Activated CD4-positive, alpha-beta T cell treated with anti-CD3 and anti-CD28 coated beads, Interleukin-2, amount 50 U/mL, for 24 hours (primary cell): ENCODE data around the gene PAGE3.

Experiments used
- DNase-seq, 2 donors: peaks; one replicate each; pipeline ENCODE4 v3.0.0-alpha.2; 2020; ENCODE audit warnings: low read depth in 1 of 2, low spot score in 1 of 2

The PAGE3 gene, protein sequence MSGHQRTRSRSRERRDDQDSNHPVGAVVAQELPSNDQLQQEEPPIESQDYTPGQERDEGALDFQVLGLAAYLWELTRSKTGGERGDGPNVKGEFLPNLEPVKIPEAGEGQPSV

DNA sequence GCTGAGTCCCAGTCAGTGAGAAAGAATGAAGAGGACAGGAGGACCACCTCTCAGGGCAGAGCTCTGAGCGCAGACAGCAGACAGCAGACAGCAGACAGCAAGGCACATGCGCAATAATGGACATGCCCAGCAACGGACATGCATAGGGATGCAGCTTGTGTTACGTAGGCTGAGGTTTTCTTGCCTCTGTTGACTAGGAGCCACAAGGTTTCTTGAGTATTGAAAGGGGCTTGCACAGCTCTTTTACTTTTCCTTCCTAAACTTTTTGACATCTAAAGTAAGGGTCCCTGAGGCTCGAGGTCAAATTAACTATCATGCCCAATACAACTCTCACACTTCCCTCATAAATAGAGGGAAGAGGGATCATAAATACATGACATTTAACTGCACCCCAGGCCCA lies at the start of gene PAGE3:
Gene PAGE3, minus strand, starts transcription at position 101 of the 400 bp plus-strand sequence. CDS start 1,013 bp downstream, outside the sequence.
- DNase-seq: no peak

DNA sequence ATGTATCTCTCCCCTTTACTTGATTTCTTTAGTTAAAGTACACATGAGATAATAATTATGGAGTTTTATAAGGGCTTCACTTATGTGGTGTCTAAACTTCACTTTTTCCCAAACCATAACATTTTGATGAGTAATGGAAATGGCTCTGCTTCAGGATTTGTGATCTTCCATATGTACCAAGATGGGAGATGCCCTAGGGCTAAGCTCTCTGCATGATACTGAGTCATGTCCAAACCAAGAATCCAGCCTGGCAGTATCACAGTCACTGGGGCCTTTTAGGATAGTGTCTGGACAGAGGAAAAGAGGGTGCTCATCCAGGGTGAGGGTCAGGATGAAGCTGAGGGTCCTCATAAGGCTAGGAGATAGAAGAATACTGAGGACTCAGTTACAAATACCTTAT lies 47.9 kb upstream of the PAGE3 start:
- DNase-seq: no peak

- no peak for DNase-seq
Observed at GRCh38 chrX:55290963-55291362, 26.2 kb upstream of the PAGE3 start.

DNA sequence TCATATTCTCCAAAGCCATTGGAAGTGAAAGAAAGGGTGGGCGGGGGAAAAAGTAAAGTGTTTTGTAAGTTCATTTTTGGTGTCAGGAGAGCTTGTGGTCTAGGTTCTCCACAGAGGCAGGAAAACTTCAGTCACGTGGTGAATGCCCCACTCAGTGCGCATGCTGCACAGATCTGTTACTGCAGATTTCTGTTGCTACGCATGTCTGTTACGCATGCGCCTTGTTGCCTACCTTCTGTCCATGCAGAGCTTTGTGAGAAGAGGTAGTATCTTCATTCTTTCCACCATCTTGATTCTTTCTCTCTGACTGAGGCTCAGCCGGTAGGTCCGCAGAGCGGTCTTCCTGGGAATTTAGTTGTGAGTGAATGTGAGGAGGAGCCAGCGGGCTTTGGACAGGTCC lies 15.1 kb upstream of the PAGE3 start:
- no peak for DNase-seq

GRCh38 chrX:55260806-55261205 lies 3.9 kb downstream of the PAGE3 start:
- DNase-seq: no peak

DNA sequence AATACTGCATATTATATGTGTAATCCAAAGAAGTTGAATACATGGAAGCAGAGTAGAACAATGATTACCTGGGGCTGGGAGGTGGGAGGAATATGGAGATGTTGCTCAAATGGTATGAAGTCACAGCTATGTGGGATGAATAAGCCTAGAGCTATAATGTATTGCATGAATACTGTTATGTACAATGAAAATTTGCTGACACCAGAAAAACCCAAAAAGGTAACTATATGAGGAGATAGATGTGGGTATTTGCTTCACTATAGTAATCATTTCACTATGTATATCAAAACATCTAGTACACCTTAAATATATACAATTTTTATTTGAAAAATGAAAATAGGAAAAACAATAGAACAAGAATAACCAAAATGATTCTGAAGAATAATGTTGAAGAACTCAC lies 11.2 kb downstream of the PAGE3 start:
- DNase-seq: no peak

DNA sequence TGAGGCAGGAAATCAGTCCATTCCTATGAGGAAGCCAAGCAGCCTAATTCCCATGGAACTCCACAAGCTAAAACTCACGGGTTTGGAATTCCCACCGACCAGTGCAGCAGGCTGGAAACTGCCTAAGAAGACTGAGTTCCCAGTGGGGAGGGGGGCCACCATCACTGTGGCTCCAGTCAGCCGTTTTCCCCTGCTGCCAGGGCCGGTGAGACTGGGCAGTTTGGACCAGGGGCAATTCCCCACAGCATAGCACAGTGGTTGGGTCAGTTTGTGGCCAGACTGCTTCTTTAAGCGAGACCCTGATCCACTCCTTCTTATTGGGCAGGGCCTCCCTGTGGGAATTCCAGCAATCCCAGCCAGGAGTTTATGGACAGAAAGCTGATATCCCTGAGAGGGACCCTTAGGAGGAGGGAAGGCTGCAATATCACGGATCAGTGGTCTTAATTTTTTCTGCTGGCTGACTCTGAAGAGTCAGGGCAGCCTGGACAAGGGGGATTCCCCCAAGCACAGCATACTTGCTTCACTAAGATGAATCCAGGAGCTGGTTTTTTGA lies 23.9 kb downstream of the PAGE3 start:
- DNase-seq: no peak

DNA sequence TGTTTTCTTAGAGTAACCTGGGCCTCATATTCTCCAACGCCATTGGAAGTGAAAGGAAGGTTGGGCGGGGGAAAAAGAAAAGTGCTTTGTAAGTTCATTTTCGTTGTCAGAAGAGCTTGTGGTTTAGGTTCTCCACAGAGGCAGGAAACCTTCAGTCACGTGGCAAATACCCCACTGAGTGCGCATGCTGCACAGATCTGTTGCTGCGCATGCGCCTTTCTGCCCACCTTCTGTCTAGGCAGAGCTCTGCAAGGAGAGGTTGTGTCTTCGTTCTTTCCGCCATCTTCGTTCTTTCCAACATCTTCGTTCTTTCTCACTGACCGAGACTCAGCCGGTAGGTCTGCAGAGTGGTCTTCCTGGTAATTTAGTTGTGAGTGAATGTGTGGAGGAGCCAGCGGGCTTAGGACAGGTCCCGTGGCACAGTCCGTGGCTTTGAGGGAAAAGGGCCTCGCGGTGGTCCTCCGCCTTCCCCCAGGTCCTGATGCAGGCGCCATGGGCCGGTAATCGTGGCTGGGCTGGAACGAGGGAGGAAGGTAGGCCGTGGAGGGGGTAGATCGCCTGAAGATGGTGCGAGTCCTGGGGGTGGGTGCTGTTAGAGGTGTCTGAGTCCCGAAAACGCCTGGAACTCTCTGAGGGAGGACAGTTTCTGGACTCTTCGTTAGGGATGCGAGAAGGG lies 44.5 kb downstream of the PAGE3 start, which contains the start of gene PAGE5:
Gene PAGE5, plus strand, starts transcription at position 228 of the 676 bp plus-strand sequence. CDS start 1,037 bp downstream, outside the sequence.
- DNase-seq: peak in 1 of 2 donors; percentile 0

- DNase-seq: no peak
Observed at GRCh38 chrX:55213381-55213780, 51.3 kb downstream of the PAGE3 start.

- DNase-seq: no peak
Observed at GRCh38 chrX:55210931-55211677, 53.6 kb downstream of the PAGE3 start.
